Gastrocnemius medialis (tissue), 4 donors: ENCODE measurements around the gene TNIP2. TPM values are rescaled to one million over a fixed set of nuclear protein-coding genes. Genes with fewer than 3 reads are reported as not detected.
A peak's percentile ranks its signal among the peaks of the same experiment; 100 is the strongest.

Experiments used
- ATAC-seq, 2 donors: fragments of 150-250 bp; one replicate each; pipeline ENCODE4 v1.9.1; 2016
- DNase-seq, 2 donors: peaks; one replicate each; pipeline ENCODE4 v3.0.0-alpha.2; 2019
- H3K27ac ChIP-seq, 4 donors: fragments of 200-600 bp; sonication (generic); 1 replicate in 1 of 4; 2 replicates in 3 of 4; pipeline ENCODE4 v1.5.1; 2016 to 2018; ENCODE audit warnings: mild to moderate bottlenecking in 2 of 4, moderate library complexity in 1 of 4
- H3K27me3 ChIP-seq, 3 donors: fragments of 200-600 bp; sonication (generic) in 2 of 3; 1 replicate in 1 of 3; 2 replicates in 2 of 3; pipeline versions ENCODE4 v1.5.1 to v1.6.0; 2016 to 2019; ENCODE audit warnings: mild to moderate bottlenecking in 1 of 3, moderate library complexity in 1 of 3
- H3K36me3 ChIP-seq, 2 donors: fragments of 200-600 bp; sonication (generic) in 1 of 2; one replicate each; pipeline ENCODE4 v1.5.1; 2017 to 2018
- H3K4me1 ChIP-seq, 2 donors: fragments of 200-600 bp; sonication (generic) in 1 of 2; one replicate each; pipeline ENCODE4 v1.5.1; 2016 to 2017; ENCODE audit warnings: mild to moderate bottlenecking in 2 of 2
- H3K4me3 ChIP-seq, 4 donors: fragments of 200-600 bp; sonication (generic) in 3 of 4; 1 replicate in 1 of 4; 2 replicates in 3 of 4; pipeline ENCODE4 v1.5.1; 2016 to 2019; ENCODE audit warnings: mild to moderate bottlenecking in 2 of 4
- H3K9me3 ChIP-seq, 3 donors: fragments of 200-600 bp; sonication (generic) in 2 of 3; 1 replicate in 1 of 3; 2 replicates in 2 of 3; pipeline ENCODE4 v1.5.1; 2016 to 2019
- POLR2A ChIP-seq, 2 donors: fragments of 450-650 bp; IDR thresholded peaks; one replicate each; pipeline ENCODE4 v1.6.1; 2017; ENCODE audit warnings: antibody characterized with exemption in 2 of 2, mild to moderate bottlenecking in 2 of 2, moderate library complexity in 2 of 2
- in situ Hi-C, 4 donors: fragments of 200-750 bp; cut with MboI; loops; one replicate each; pipeline versions ENCODE4 v1.15.0 to v1.8.0; 2017; ENCODE audit warnings: low sequenced_read_pairs in 4 of 4
- intact Hi-C: fragments of 100-400 bp; cut with DNase I; formaldehyde crosslinking; loops from one replicate; pipeline ENCODE4 v1.15.1; 2023; ENCODE audit warnings: low total_unique reads
- total RNA-seq, 4 donors: library from RNA; depleted of rRNA; stranded (reverse); fragments of >200 nt; gene quantifications; one replicate each; pipeline versions ENCODE4 v1.1.0 to v1.2.3, GENCODE V29; 2016
- TF ChIP-seq, protein P1 (sequence below), 5 experiments: fragments of 450-650 bp in 3 of 5; fragments of 200-600 bp in 2 of 5; sonication (generic) in 2 of 5; IDR thresholded peaks in 4 of 5; conservative IDR thresholded peaks in 1 of 5; 1 replicate in 4 of 5; 2 replicates in 1 of 5; pipeline ENCODE4 v1.5.1; 2016 to 2019; ENCODE audit warnings: antibody characterized with exemption in 5 of 5, mild to moderate bottlenecking in 3 of 5, moderate library complexity in 3 of 5

TNIP2 gene
- total RNA-seq, 4 donors from 2014 or later = 36.1 to 81.9 (median 66.5) TPM

DNA sequence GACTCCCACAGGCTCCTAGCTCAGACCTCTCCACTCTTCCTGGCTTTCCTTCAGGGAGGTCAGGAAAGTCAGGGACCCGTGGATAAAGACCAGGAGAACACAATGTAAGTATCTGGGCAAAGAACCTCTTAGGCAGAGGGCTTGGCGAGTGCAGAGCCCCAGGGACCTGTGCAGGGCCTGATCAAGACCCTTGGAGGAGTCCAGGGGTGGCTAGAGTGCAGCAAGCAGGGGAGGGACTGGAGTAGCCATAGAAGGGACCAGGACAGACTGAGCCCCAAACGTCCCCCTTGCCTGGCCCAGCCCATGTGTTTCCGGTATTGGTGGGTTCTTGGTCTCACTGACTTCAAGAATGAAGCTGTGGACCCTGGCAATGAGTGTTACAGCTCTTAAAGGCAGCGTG, 5.9 kb upstream of the TNIP2 start:
- DNase-seq (no peak), ATAC-seq (no peak)
- H3K36me3 ChIP-seq = no peaks in the 10 kb centered on the region
- no peaks in the 10 kb centered on the region for H3K27me3 ChIP-seq
- no peaks in the 10 kb centered on the region for H3K9me3 ChIP-seq
- H3K27ac ChIP-seq = no peak overlapping the region
- intact Hi-C loops = loop anchor here (10.0 kb wide), 1 partner anchor 103 kb away; no protein-coding TSS in a partner anchor
- no peak overlapping the region for H3K4me3 ChIP-seq
- TF ChIP-seq, protein P1, sequence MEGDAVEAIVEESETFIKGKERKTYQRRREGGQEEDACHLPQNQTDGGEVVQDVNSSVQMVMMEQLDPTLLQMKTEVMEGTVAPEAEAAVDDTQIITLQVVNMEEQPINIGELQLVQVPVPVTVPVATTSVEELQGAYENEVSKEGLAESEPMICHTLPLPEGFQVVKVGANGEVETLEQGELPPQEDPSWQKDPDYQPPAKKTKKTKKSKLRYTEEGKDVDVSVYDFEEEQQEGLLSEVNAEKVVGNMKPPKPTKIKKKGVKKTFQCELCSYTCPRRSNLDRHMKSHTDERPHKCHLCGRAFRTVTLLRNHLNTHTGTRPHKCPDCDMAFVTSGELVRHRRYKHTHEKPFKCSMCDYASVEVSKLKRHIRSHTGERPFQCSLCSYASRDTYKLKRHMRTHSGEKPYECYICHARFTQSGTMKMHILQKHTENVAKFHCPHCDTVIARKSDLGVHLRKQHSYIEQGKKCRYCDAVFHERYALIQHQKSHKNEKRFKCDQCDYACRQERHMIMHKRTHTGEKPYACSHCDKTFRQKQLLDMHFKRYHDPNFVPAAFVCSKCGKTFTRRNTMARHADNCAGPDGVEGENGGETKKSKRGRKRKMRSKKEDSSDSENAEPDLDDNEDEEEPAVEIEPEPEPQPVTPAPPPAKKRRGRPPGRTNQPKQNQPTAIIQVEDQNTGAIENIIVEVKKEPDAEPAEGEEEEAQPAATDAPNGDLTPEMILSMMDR (IDR thresholded peaks at IDR 0.05 in 4 of 5, conservative IDR thresholded peaks at IDR 0.05 in 1 of 5) = no peak
- TF ChIP-seq POLR2A (IDR thresholded peaks at IDR 0.05) = no peak
- H3K4me1 ChIP-seq = no peaks in the 10 kb centered on the region
- in situ Hi-C loops = loop anchor here in 1 of 4 donors (25.0 kb wide), 1 partner anchor 175 kb away; no protein-coding TSS in a partner anchor

DNA sequence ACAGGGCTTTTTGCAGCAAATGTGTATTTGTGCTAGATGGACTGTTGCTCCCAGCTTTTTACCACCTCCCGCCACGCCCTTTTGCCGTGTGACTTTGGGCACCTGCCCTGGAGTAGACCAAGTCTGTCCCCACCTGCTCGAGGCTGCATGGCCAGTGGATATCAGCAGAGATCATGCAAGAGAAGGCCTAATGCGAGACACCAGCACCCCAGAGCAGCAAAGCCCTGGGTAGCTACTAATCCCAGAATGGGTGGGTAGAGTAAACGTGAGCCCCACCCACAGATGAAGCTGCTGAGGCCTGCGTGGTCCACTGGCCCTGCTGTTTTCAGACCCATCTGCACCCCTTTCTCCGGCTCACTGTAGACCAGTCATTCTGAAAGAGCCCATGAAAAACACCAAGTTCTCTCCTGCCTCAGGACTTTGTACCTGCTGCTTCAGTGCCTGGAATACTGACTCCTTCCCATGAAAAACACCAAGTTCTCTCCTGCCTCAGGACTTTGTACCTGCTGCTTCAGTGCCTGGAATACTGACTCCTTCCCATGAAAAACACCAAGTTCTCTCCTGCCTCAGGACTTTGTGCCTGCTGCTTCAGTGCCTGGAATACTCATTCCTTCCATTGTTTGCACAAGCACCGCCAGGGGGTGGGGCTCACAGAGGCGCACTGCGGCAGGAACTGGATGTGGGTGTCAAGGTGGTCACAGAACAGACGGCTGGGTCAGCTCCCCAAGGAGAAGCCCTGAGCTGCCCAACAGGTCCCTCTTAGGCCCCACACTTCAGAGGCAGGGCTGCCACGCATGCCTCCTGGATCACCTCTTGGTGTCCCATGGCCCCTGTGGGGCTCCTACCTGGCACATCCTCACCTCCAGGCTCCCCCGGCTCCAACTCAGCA, 5.1 kb upstream of the TNIP2 start:
- no peaks in the 10 kb centered on the region for H3K27me3 ChIP-seq
- no peak overlapping the region for H3K27ac ChIP-seq
- DNase-seq (no peak), ATAC-seq (no peak)
- peaks cover 0 to 4% of the 10 kb centered on the region in 2 donors for H3K4me1 ChIP-seq
- no peak overlapping the region for H3K4me3 ChIP-seq
- TF ChIP-seq, protein P1 (IDR thresholded peaks at IDR 0.05 in 4 of 5, conservative IDR thresholded peaks at IDR 0.05 in 1 of 5) = no peak
- TF ChIP-seq POLR2A (IDR thresholded peaks at IDR 0.05) = no peak
- in situ Hi-C loops (loop anchor here in 1 of 4 donors (25.0 kb wide), 1 partner anchor 176 kb away; no protein-coding TSS in a partner anchor), intact Hi-C loops (loop anchor here (10.0 kb wide), 1 partner anchor 104 kb away; no protein-coding TSS in a partner anchor)
- H3K36me3 ChIP-seq = no peaks in the 10 kb centered on the region
- H3K9me3 ChIP-seq = no peaks in the 10 kb centered on the region

DNA sequence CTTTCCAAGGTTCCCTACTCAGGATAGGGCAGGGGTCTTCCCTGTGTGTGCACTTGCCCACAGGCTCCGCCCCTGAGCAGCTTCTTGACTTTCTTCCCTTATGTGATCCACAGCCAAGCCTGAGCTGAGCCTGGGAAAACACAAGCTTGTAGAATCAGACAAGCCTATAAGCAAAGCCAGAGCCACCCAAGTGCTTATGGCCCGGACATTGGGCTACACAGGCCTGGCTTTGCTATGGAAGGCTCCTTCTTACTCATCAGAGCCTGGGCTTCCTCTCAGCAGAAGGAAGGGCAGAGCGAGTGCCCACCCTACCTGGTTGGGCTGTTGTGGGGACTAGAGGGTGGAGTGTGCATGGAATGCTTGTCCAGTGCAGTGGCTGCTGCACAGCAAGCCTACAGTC, 1.3 kb upstream of the TNIP2 start:
- Histone ChIP-seq H3K4me1 (peaks cover 12 to 14% of the 10 kb centered on the region in 2 donors), H3K9me3 (no peaks in the 10 kb centered on the region), H3K27me3 (no peaks in the 10 kb centered on the region), H3K27ac (no peak overlapping the region), H3K36me3 (no peaks in the 10 kb centered on the region), H3K4me3 (no peak overlapping the region)
- TF ChIP-seq, protein P1 (IDR thresholded peaks at IDR 0.05 in 4 of 5, conservative IDR thresholded peaks at IDR 0.05 in 1 of 5) = no peak
- no peak for TF ChIP-seq POLR2A (IDR thresholded peaks at IDR 0.05)
- in situ Hi-C loops = loop anchor here in 1 of 4 donors (25.0 kb wide), 1 partner anchor 180 kb away; no protein-coding TSS in a partner anchor
- ATAC-seq = no peak
- intact Hi-C loops = loop anchor here (2.0 to 10.0 kb wide), 5 partner anchors 85 to 493 kb away; partner anchors contain the start of genes ADD1, CFAP99, GRK4 and MXD4
- DNase-seq = no peak

DNA sequence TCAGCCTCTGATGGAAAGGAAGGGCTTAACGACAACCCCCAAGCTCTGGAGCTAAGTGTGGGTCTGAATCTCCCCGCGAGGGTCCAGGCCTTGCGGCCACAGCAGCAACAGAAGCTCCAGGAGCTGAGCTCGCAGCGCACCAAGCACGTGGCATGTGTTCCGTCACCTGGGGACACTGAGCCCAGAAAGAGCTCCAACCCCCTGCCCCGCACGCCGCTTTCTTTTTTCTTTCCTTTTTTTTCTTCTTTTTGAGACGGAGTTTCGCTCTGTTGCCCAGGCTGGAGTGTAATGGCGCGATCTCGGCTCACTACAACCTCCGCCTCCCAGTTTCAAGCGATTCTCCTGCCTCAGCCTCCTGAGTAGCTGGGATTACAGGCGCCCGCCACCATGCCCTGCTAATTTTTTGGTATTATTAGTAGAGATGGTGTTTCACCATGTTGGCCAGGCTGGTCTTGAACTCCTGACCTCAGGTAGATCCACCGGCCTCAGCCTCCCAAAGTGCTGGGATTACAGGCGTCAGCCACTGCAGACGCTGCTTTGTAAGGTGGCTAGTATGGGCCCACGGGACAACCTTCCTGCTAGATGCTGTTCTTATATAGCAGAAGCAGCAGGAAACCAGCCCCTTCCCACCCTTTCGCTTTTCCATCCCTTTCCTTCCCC, 685 bp upstream of the TNIP2 start:
- Histone ChIP-seq H3K36me3 (no peaks in the 10 kb centered on the region), H3K27me3 (no peaks in the 10 kb centered on the region), H3K4me3 (peak overlapping the region; percentile 46 to 90 (median 66)), H3K4me1 (peaks cover 12 to 14% of the 10 kb centered on the region in 2 donors), H3K27ac (peak overlapping the region; percentile 72 to 87 (median 82)), H3K9me3 (no peaks in the 10 kb centered on the region)
- no peak for TF ChIP-seq POLR2A (IDR thresholded peaks at IDR 0.05)
- TF ChIP-seq, protein P1 (IDR thresholded peaks at IDR 0.05 in 4 of 5, conservative IDR thresholded peaks at IDR 0.05 in 1 of 5) = no peak
- DNase-seq (no peak), ATAC-seq (no peak)
- intact Hi-C loops = loop anchor here (2.0 to 10.0 kb wide), 5 partner anchors 85 to 492 kb away; partner anchors contain the start of genes ADD1, CFAP99, GRK4 and MXD4
- in situ Hi-C loops = loop anchor here in 1 of 4 donors (25.0 kb wide), 1 partner anchor 180 kb away; no protein-coding TSS in a partner anchor
